Stimulated activated CD4-positive, alpha-beta T cell treated with anti-CD3 and anti-CD28 coated beads, Interleukin-1b, Interleukin-23, amount 100 ng/mL, for 4 hours (primary cell): ENCODE results near the gene RBM6.
"Not testable (repeated sequence)": the region's sequence is repeated elsewhere in the genome, so short reads cannot be mapped to it uniquely, and the experiment has no call there.

ENCODE experiments used
- DNase-seq, 2 donors: peaks; one replicate each; pipeline ENCODE4 v3.0.0-alpha.2; 2020; ENCODE audit warnings: low read depth in 2 of 2

Gene RBM6

DNA sequence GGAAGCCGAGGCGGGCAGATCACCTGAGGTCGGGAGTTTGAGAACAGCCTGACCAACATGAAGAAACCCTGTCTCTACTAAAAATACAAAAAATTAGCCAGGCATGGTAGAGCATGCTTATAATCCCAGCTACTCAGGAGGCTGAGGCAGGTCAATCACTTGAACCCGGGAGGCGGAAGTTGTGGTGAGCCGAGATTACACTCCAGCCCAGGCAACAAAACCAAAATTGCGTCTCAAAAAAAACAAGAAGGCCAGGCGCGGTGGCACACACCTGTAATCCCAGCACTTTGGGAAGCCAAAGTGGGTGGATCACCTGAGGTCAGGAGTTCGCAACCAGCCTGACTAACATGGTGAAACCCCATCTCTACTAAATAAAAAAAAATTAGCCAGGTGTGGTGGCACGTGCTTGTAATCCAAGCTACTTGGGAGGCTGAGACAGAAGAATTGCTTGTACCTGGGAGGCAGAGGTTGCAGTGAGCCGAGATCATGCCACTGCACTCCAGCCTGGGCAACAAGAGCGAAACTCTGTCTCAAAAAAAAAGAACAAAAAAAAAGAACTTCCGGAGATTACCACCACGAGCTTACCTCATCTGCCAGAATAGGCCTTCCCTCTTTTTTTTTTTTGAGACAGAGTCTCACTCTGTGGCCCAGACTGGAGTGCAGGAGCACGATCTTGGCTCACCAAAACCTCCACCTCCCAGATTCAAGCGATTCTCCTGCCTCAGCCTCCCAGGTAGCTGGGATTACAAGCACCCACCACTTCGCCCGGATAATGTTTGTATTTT, 22.0 kb upstream of the RBM6 start:
- DNase-seq: not testable (repeated sequence)

GRCh38 chr3:49924683-49925082, 15.3 kb upstream of the RBM6 start:
- no peak for DNase-seq

DNA sequence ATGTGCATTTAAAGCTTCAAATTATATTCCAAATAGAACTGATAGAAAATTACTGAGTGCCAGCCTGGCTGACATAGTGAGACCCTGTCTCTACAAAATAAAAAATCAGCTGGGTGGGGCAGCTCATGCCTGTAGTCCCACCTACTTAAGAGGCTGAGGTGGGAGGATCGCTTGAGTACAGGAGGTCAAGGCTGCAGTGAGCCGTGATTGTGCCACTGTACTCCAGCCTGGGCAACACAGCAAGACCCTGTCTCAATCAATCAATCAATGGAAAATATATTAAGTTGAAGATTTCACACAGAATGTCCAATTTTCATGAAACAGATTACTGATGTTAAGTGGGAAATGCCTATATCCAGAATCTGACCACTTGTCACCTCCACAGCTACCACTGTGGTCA, 14.5 kb upstream of the RBM6 start:
- DNase-seq: no peak

- no peak for DNase-seq
Observed at GRCh38 chr3:49926117-49926728, 13.7 kb upstream of the RBM6 start.

DNA sequence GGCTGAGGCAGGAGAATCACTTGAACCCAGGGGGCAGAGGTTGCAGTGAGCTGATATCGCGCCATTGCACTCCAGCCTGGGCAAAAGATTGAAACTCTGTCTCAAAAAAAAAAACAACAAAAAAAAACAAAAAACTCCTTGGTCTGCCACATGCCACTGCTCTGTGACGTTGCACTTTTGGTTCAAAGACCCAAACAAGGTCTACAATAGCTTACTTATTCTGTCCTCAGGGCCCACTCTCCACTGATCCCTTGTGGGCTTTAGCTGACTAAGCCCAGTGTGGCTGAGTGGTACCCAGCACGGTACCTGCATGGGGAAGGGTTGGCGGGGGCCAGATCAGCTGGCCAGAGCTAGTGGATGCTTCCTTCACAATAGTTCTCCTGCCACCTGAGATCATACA, 12.2 kb upstream of the RBM6 start:
- DNase-seq: no peak

- DNase-seq: no peak
Observed at GRCh38 chr3:49928481-49929017, 11.4 kb upstream of the RBM6 start.

DNA sequence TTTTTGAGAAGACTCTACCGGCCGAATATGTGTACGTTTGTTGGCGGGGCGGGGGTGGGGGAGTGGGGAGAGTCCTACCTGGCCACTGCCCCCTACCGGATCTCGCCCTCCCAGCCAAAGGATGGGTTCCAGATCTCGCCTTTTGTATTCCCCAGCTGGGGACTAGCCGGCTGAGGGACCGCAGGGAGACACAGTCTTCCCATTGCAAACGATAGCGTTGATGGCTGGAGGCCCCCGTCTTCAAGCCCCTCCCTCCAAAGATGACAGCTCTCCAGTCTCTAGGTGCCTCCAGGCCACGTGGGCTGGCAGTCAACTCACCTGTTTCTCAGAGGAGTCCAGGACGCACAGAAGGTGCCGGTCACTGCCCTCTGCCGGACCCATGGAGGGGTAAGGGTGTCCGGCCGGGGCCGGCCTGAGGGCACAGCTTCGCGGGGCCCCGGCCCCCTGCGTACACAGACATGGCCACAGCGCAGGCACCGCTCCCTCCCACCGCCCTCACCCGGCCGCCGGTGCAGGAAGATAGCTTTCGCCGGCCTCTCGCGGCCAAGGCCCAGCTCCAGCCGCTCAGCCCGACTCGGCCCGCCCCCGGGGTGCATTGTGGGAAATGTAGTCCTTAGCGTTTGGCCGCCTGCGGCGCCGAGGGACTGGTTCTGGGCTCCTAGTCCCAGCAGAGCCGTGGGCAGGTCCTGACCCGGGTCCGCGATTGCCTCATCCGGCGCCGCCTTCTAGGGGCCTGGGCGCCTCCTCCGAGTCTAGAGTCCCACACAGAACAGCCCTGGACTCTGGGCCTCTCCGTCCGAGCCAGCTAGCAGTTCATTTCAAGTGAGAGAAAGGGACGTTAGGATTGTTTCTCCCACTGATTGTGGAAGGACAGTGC, 10.4 kb upstream of the RBM6 start, which contains the start of gene MON1A:
Gene MON1A, minus strand, starts transcription at position 521 of the 877 bp plus-strand sequence. CDS start 16,465 bp downstream, outside the sequence.
- DNase-seq: peak; percentile 75 to 86

- DNase-seq: no peak
Observed at GRCh38 chr3:49930168-49930690, 9.7 kb upstream of the RBM6 start.

GRCh38 chr3:49930922-49931321, 9.0 kb upstream of the RBM6 start:
- DNase-seq: no peak

GRCh38 chr3:49932281-49932680, 7.7 kb upstream of the RBM6 start:
- DNase-seq: not testable (repeated sequence)

DNA sequence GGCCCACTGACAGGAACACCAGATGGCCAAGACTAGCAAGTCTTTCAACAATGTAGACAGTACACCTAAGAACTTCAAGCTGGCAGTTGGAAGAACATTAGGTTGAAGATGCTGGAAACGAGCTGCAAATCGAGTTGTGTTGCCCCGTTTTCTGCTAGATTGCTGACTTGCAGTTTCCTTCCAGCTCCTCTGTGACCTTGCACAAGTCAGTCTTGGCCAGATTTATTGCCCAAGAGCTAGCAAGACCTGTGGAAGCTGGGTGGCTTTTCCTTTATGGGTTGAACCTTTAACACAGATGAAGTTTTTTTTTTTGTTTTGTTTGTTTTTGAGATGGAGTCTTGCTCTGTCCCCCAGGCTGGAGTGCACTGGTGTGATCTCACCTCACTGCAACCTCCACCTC, 2.9 kb upstream of the RBM6 start:
- DNase-seq: no peak

DNA sequence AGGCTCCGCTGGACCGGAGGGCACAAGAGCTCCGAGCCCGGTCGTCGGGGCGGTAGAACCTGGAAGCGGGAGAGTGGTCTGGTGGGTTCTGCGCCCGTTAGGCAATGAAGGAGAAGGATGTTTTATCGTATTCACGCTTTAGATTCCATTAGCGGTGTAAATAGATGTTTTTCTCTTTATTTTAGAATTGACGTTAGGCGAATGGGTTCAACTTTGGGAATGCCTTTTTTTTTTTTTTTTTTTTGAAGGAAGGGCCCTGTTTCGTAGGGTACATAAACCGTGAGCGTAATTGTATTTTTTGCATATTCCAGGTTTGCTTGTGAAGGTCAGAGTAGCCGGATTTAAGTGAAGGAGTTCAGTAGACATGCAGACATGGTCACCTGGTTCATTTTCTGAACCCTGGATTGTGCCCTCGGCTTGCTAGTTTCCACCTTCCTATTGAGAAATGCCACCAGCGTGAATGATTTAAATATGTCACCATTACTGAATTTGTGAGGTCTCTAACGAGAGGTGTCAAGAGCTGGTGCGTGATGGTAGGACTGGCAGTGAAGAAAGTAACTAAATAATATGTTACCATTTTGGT, 808 bp downstream of the RBM6 start:
- DNase-seq: no peak

DNA sequence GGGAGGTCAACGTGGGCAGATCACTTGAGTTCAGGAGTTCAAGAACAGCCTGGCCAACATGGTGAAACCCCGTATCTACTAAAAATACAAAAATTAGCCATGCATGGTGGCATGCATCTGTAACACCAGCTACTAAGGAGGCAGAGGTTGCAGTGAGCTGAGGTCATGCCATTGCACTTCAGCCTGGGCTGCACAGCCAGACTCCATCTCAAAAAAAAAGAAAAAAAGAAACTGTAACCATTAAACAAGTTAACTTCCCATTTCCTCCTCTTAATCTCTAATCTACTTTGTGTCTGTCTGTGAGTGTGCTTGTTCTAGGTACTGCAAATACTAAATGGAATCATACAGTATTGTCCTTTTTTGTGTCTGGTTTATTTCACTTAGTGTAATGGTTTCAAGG, 2.7 kb downstream of the RBM6 start:
- DNase-seq: no peak

- DNase-seq: no peak
Observed at GRCh38 chr3:49952924-49953323, 13.0 kb downstream of the RBM6 start.

GRCh38 chr3:49955636-49956035, 15.7 kb downstream of the RBM6 start:
- DNase-seq: no peak

GRCh38 chr3:49966233-49966942, 26.4 kb downstream of the RBM6 start:
- DNase-seq: no peak

DNA sequence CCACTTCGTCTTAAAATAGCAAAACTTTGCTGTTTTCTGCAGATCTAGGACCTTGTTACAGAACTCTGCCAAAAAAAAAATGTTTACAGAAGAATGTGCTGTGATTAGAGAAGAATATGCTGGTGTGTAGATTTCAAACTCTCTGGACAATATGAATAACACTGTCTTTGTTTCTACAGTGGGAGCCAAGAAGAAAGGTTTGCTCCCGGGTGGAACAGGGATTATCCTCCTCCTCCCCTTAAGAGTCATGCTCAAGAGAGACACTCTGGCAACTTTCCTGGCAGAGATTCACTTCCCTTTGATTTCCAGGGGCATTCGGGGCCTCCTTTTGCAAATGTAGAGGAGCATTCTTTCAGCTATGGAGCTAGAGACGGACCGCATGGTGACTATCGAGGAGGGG, 27.3 kb downstream of the RBM6 start:
- no peak for DNase-seq

DNA sequence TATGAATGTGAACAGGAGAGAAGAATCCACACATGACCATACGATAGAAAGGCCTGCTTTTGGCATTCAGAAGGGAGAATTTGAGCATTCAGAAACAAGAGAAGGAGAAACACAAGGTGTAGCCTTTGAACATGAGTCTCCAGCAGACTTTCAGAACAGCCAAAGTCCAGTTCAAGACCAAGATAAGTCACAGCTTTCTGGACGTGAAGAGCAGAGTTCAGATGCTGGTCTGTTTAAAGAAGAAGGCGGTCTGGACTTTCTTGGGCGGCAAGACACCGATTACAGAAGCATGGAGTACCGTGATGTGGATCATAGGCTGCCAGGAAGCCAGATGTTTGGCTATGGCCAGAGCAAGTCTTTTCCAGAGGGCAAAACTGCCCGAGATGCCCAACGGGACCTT, 28.4 kb downstream of the RBM6 start:
- no peak for DNase-seq

DNA sequence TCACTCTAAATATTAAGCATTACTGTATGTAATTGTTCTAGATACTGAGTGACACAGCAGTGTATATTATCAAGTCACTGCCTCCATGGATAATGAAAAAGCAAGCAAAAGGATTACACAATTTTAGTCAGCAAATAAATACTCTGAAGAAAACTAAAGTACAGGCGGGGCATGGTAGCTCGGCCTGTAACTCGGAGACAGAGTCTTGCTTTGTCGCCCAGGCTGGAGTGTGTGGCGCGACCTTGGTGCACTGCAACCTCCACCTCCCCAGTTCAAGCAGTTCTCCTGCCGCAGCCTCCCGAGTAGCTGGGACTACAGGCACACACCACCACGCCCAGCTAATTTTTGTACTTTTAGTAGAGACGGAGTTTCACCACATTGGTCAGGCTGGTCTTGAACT, 32.7 kb downstream of the RBM6 start:
- no peak for DNase-seq

- no peak for DNase-seq
Observed at GRCh38 chr3:49976942-49977341, 37.0 kb downstream of the RBM6 start.

DNA sequence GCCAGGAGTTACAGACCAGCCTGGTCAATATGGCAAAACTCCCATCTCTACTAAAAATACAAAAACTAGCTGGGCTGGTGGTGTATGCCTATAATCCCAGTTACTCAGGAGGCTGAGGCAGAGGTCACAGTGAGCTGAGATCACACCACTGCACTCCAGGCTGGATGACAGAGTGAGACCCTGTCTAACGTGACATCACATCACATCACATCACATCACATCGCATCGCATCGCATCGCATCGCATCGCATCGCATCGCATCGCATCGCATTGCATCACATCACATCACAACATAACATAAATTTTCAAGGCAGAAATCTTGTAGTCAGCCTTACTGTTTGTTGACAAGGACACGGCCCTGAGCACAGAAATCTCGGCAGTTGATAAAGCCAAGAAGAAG, 44.4 kb downstream of the RBM6 start:
- no peak for DNase-seq
